ENCODE data around the gene SAP30BP. TPM values are rescaled to one million over a fixed set of nuclear protein-coding genes. Genes with fewer than 3 reads are reported as not detected.

Gene SAP30BP
- total and polyA plus RNA-seq, 2 donors (not counting 1 experiment from before 2014, with no cell fraction given) = 143 to 148 TPM

GRCh38 chr17:75639771-75640555 lies 27.2 kb upstream of the SAP30BP start:
- no peaks in the 10 kb centered on the region for H3K27me3 Mint-ChIP-seq
- Histone ChIP-seq H3K4me3 (ENCODE audit: control extremely low read depth in 1 of 5, extremely low read depth in 1 of 5, insufficient read depth in 1 of 5, low read depth in 2 of 5, low read length in 4 of 5) (no peak overlapping the region), H3K9ac (ENCODE audit: low read length) (no peak overlapping the region), H2AFZ (ENCODE audit: insufficient read depth, low read depth, low read length, poor library complexity, severe bottlenecking) (no peak overlapping the region), H3K4me1 (ENCODE audit: control insufficient read depth in 2 of 2, insufficient read depth in 2 of 2, low read length in 2 of 2) (no peaks in the 10 kb centered on the region), H3K9me3 (ENCODE audit: control extremely low read depth in 1 of 3, control insufficient read depth in 2 of 3, insufficient read depth in 1 of 3, low read length in 2 of 3) (no peaks in the 10 kb centered on the region), H3K27me3 (replicated peaks in 1 of 4; ENCODE audit: control extremely low read depth in 1 of 4, control insufficient read depth in 3 of 4, insufficient read depth in 4 of 4, low read length in 3 of 4) (no peaks in the 10 kb centered on the region), H3K79me2 (ENCODE audit: control insufficient read depth, insufficient read depth, low read length) (no peaks in the 10 kb centered on the region), H3K27ac (ENCODE audit: low read length in 2 of 2) (no peak overlapping the region), H4K20me1 (ENCODE audit: control insufficient read depth, insufficient read depth, low read length, poor library complexity, severe bottlenecking) (no peaks in the 10 kb centered on the region), H3K4me2 (replicated peaks; ENCODE audit: low read depth, low read length, poor library complexity, severe bottlenecking) (no peak overlapping the region), H3K36me3 (replicated peaks in 1 of 2; ENCODE audit: control extremely low read depth in 1 of 2, control insufficient read depth in 1 of 2, extremely low read depth in 1 of 2, insufficient read depth in 2 of 2, low read length in 1 of 2) (peaks cover 2 to 15% of the 10 kb centered on the region in 2 experiments)
- H3K9me3 Mint-ChIP-seq (ENCODE audit: insufficient read depth) = no peaks in the 10 kb centered on the region
- intact Hi-C loops (cut with micrococcal nuclease) = no loop called here
- ChIA-PET CTCF (interaction anchor here (0.6 to 19.7 kb wide), 2 partner anchors 21 to 108 kb away, joined by 3 to 389 read pairs; no protein-coding TSS in a partner anchor), POLR2A (no interaction called here)
- ATAC-seq (ENCODE audit: low read depth) = no peak
- no peak for TF ChIP-seq EZH2 (IDR thresholded peaks at IDR 0.05; ENCODE audit: borderline replicate concordance, insufficient read depth, low read depth, low read length, poor library complexity, severe bottlenecking)
- no peak for TF ChIP-seq CTCF (IDR thresholded peaks at IDR 0.05)
- DNase-seq = no peak
- WGBS (ENCODE audit: insufficient coverage) = 94% methylated on average over 30 of the region's 30 CpGs
- no peak overlapping the region for H3K4me3 Mint-ChIP-seq
- no peaks in the 10 kb centered on the region for H3K4me1 Mint-ChIP-seq
- H3K27ac Mint-ChIP-seq = no peak overlapping the region

GRCh38 chr17:75640556-75641119 lies 26.5 kb upstream of the SAP30BP start:
- no peak for TF ChIP-seq CTCF (IDR thresholded peaks at IDR 0.05)
- no peak for TF ChIP-seq EZH2 (IDR thresholded peaks at IDR 0.05; ENCODE audit: borderline replicate concordance, insufficient read depth, low read depth, low read length, poor library complexity, severe bottlenecking)
- Histone ChIP-seq H3K9ac (ENCODE audit: low read length) (no peak overlapping the region), H3K4me1 (ENCODE audit: control insufficient read depth in 2 of 2, insufficient read depth in 2 of 2, low read length in 2 of 2) (peaks cover 0 to 2% of the 10 kb centered on the region in 2 donors), H3K4me3 (ENCODE audit: control extremely low read depth in 1 of 5, extremely low read depth in 1 of 5, insufficient read depth in 1 of 5, low read depth in 2 of 5, low read length in 4 of 5) (no peak overlapping the region), H3K36me3 (replicated peaks in 1 of 2; ENCODE audit: control extremely low read depth in 1 of 2, control insufficient read depth in 1 of 2, extremely low read depth in 1 of 2, insufficient read depth in 2 of 2, low read length in 1 of 2) (peaks cover 2 to 18% of the 10 kb centered on the region in 2 experiments), H3K4me2 (replicated peaks; ENCODE audit: low read depth, low read length, poor library complexity, severe bottlenecking) (no peak overlapping the region), H3K27ac (ENCODE audit: low read length in 2 of 2) (no peak overlapping the region), H2AFZ (ENCODE audit: insufficient read depth, low read depth, low read length, poor library complexity, severe bottlenecking) (no peak overlapping the region), H3K27me3 (replicated peaks in 1 of 4; ENCODE audit: control extremely low read depth in 1 of 4, control insufficient read depth in 3 of 4, insufficient read depth in 4 of 4, low read length in 3 of 4) (no peaks in the 10 kb centered on the region), H4K20me1 (ENCODE audit: control insufficient read depth, insufficient read depth, low read length, poor library complexity, severe bottlenecking) (no peaks in the 10 kb centered on the region), H3K9me3 (ENCODE audit: control extremely low read depth in 1 of 3, control insufficient read depth in 2 of 3, insufficient read depth in 1 of 3, low read length in 2 of 3) (no peaks in the 10 kb centered on the region), H3K79me2 (ENCODE audit: control insufficient read depth, insufficient read depth, low read length) (no peaks in the 10 kb centered on the region)
- Mint-ChIP-seq H3K4me1 (peaks cover 2% of the 10 kb centered on the region), H3K27me3 (no peaks in the 10 kb centered on the region), H3K4me3 (no peak overlapping the region), H3K27ac (no peak overlapping the region), H3K9me3 (ENCODE audit: insufficient read depth) (no peaks in the 10 kb centered on the region)
- ChIA-PET POLR2A (no interaction called here), CTCF (interaction anchor here (0.9 to 19.7 kb wide), 3 partner anchors 9 to 107 kb away, joined by 3 to 389 read pairs (median 78); partner anchors contain the start of gene SMIM5)
- DNase-seq = no peak
- WGBS (ENCODE audit: insufficient coverage) = 99% methylated on average over 11 of the region's 13 CpGs
- no peak for ATAC-seq (ENCODE audit: low read depth)
- intact Hi-C loops (cut with micrococcal nuclease) = no loop called here
